Measurements from ENCODE around the gene HEATR5B. TPM values are rescaled to one million over a fixed set of nuclear protein-coding genes. Genes with fewer than 3 reads are reported as not detected.

HEATR5B gene
- total and polyA plus RNA-seq, 9 of the 15 experiments (the other 6 are each of a cell fraction or from before 2014, with no cell fraction given), result 4.2 to 21.7 (median 12.2) TPM

GRCh38 chr2:36966370-36967235 lies 117.6 kb downstream of the HEATR5B start, which contains the start of gene STRN (continued):
- TF ChIP-seq HMGXB4 (CRISPR knock-in tag; IDR thresholded peaks at IDR 0.05) (0 out of 2 replicates have a peak, but pooled peaks have one; percentile 26), MYBL2 (IDR thresholded peaks at IDR 0.05; ENCODE audit: low read depth) (no peak), MYBL2 (CRISPR knock-in tag; IDR thresholded peaks at IDR 0.05; ENCODE audit: borderline replicate concordance) (no peak), HLTF (IDR thresholded peaks at IDR 0.05) (peak; percentile 75), MAFK (IDR thresholded peaks at IDR 0.05; ENCODE audit: low read length) (no peak), MLLT1 (IDR thresholded peaks at IDR 0.05) (peak; percentile 51 to 68; a peak in 1 of 4 replicates), CUX1 (CRISPR knock-in tag; IDR thresholded peaks at IDR 0.05) (no peak), DNMT1 (IDR thresholded peaks at IDR 0.05) (no peak)
